ENCODE results near the gene PPT1. TPM values are rescaled to one million over a fixed set of nuclear protein-coding genes. Genes with fewer than 3 reads are reported as not detected.

Gene PPT1
- total and polyA plus RNA-seq, 2 of the 13 experiments (the other 11 are each of a cell fraction or from before 2014, with no cell fraction given): 129 TPM

DNA sequence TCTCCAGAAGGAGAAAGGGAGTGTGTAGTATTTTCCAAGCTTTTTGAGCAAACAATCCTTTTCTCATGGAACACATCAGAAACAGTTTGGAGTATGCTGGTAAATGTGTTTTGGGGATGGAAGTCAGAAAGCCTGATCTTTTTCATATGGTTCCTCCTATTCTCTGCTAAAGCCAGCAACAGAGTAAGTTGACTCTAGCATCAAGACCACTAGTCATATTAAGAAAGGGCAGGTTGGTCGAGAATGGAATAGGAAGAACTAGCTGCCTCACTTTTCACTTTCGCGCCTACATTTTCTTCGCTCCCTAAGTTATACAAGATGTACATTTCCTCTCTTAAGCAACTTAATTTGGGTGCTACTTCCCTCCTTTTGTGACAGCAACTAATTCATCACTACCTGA, 24.0 kb downstream of the PPT1 start:
- no peaks in the 10 kb centered on the region for H3K79me2 ChIP-seq (ENCODE audit: insufficient read depth, low read length)
- H3K9ac ChIP-seq (ENCODE audit: insufficient read depth, low read depth, low read length): no peak overlapping the region
- no peaks in the 10 kb centered on the region for H3K27me3 ChIP-seq (ENCODE audit: control insufficient read depth in 1 of 2, insufficient read depth in 2 of 2, low read length in 2 of 2)
- H3K27ac ChIP-seq (ENCODE audit: extremely low read length, insufficient read depth, low read length): no peak overlapping the region
- WGBS (ENCODE audit: low lambda C conversion rate): 94% methylated on average over 4 of the region's 4 CpGs
- H3K4me2 ChIP-seq (ENCODE audit: low read depth, low read length): no peak overlapping the region
- no peak overlapping the region for H2AFZ ChIP-seq (ENCODE audit: low read length)
- BruUV-seq (replicated peaks): TSS peak; percentile 71
- FAIRE-seq (no peak), DNase-seq (ENCODE audit: low spot score) (no peak), ATAC-seq (no peak)
- no peaks in the 10 kb centered on the region for H3K4me1 ChIP-seq (ENCODE audit: insufficient read depth, low read length)
- H3K4me3 ChIP-seq (replicated peaks in 1 of 3; ENCODE audit: insufficient read depth in 1 of 3, low read depth in 2 of 3, low read length in 3 of 3): no peak overlapping the region
- TF ChIP-seq, protein P1, sequence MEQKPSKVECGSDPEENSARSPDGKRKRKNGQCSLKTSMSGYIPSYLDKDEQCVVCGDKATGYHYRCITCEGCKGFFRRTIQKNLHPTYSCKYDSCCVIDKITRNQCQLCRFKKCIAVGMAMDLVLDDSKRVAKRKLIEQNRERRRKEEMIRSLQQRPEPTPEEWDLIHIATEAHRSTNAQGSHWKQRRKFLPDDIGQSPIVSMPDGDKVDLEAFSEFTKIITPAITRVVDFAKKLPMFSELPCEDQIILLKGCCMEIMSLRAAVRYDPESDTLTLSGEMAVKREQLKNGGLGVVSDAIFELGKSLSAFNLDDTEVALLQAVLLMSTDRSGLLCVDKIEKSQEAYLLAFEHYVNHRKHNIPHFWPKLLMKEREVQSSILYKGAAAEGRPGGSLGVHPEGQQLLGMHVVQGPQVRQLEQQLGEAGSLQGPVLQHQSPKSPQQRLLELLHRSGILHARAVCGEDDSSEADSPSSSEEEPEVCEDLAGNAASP (CRISPR knock-in tag; IDR thresholded peaks at IDR 0.05; ENCODE audit: borderline replicate concordance): no peak
- TF ChIP-seq ZNF10 (CRISPR knock-in tag; IDR thresholded peaks at IDR 0.05; ENCODE audit: borderline replicate concordance, low read depth) (no peak), FOXM1 (CRISPR knock-in tag; IDR thresholded peaks at IDR 0.05) (no peak), REL (CRISPR knock-in tag; conservative IDR thresholded peaks at IDR 0.05) (no peak), KDM5B (CRISPR knock-in tag; IDR thresholded peaks at IDR 0.05; ENCODE audit: borderline replicate concordance) (no peak), ZSCAN29 (CRISPR knock-in tag; conservative IDR thresholded peaks at IDR 0.05) (no peak)
- in situ Hi-C loops (cut with HindIII; ENCODE audit: extremely low pct_ligation_motif_present, low pct_unique_long_range_greater_than_20kb) (no loop called here), intact Hi-C loops (cut with micrococcal nuclease; ENCODE audit: unreplicated experiment) (no loop called here)
- peaks cover 24 to 81% of the 10 kb centered on the region in 2 experiments for H3K36me3 ChIP-seq (replicated peaks in 1 of 2; ENCODE audit: control insufficient read depth in 1 of 2, insufficient read depth in 2 of 2, low read length in 2 of 2)
- CTCF ChIA-PET (ENCODE audit: low intra/inter-chr PET ratio, low total read pairs): no interaction called here
- no peaks in the 10 kb centered on the region for H3K9me3 ChIP-seq (ENCODE audit: low read length)
- no peaks in the 10 kb centered on the region for H4K20me1 ChIP-seq (ENCODE audit: insufficient read depth, low read length)
- POLR2A ChIA-PET: no interaction called here

DNA sequence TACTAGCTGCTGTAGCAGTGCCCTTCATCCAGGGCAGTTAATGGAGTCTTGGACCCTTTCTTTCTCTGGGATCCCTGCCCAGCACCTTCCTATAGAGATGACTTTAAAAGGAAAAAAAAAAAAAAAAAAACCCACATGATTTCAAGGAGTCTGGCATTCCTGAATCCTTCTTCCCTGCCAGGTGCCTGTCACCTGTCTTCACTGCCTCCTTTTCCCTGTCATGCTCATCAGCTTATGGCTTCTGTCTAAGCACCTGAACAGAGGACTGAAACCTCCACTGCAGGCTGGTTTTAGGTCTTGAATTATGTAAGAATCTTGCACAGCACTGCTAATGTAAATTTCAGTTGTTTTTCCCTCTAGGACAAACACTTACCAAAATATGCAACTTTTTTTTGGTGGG, 24.9 kb downstream of the PPT1 start:
- CTCF ChIA-PET (ENCODE audit: low intra/inter-chr PET ratio, low total read pairs): no interaction called here
- FAIRE-seq: no peak
- no peak for TF ChIP-seq GATAD1 (CRISPR knock-in tag; IDR thresholded peaks at IDR 0.05)
- no peak for TF ChIP-seq ZNF83 (CRISPR knock-in tag; IDR thresholded peaks at IDR 0.05; ENCODE audit: borderline replicate concordance)
- TF ChIP-seq ZNF337 (CRISPR knock-in tag; IDR thresholded peaks at IDR 0.05; ENCODE audit: borderline replicate concordance, low read depth): no peak
- TF ChIP-seq GLI4 (CRISPR knock-in tag; IDR thresholded peaks at IDR 0.05; ENCODE audit: borderline replicate concordance): no peak
- TF ChIP-seq PRPF4 (IDR thresholded peaks at IDR 0.05; ENCODE audit: low read depth, low read length, poor library complexity, severe bottlenecking): no peak
- TF ChIP-seq FOXO1 (CRISPR knock-in tag; IDR thresholded peaks at IDR 0.05): no peak
- TF ChIP-seq, protein P2, sequence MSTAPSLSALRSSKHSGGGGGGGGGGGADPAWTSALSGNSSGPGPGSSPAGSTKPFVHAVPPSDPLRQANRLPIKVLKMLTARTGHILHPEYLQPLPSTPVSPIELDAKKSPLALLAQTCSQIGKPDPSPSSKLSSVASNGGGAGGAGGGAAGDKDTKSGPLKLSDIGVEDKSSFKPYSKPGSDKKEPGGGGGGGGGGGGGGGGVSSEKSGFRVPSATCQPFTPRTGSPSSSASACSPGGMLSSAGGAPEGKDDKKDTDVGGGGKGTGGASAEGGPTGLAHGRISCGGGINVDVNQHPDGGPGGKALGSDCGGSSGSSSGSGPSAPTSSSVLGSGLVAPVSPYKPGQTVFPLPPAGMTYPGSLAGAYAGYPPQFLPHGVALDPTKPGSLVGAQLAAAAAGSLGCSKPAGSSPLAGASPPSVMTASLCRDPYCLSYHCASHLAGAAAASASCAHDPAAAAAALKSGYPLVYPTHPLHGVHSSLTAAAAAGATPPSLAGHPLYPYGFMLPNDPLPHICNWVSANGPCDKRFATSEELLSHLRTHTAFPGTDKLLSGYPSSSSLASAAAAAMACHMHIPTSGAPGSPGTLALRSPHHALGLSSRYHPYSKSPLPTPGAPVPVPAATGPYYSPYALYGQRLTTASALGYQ (CRISPR knock-in tag; IDR thresholded peaks at IDR 0.05): no peak

More for the DNA sequence above, 24.9 kb downstream of the PPT1 start:
- in situ Hi-C loops (cut with HindIII; ENCODE audit: extremely low pct_ligation_motif_present, low pct_unique_long_range_greater_than_20kb): no loop called here
- H2AFZ ChIP-seq (ENCODE audit: low read length): no peak overlapping the region
- peaks cover 28 to 81% of the 10 kb centered on the region in 2 experiments for H3K36me3 ChIP-seq (replicated peaks in 1 of 2; ENCODE audit: control insufficient read depth in 1 of 2, insufficient read depth in 2 of 2, low read length in 2 of 2)
- no peaks in the 10 kb centered on the region for H4K20me1 ChIP-seq (ENCODE audit: insufficient read depth, low read length)
- POLR2A ChIA-PET: no interaction called here
- no peak for ATAC-seq
- no peaks in the 10 kb centered on the region for H3K9me3 ChIP-seq (ENCODE audit: low read length)
- TSS peak; percentile 49 for BruUV-seq (replicated peaks)
- no peaks in the 10 kb centered on the region for H3K4me1 ChIP-seq (ENCODE audit: insufficient read depth, low read length)
- H3K27me3 ChIP-seq (ENCODE audit: control insufficient read depth in 1 of 2, insufficient read depth in 2 of 2, low read length in 2 of 2): no peaks in the 10 kb centered on the region
- no peak overlapping the region for H3K4me2 ChIP-seq (ENCODE audit: low read depth, low read length)
- H3K79me2 ChIP-seq (ENCODE audit: insufficient read depth, low read length): no peaks in the 10 kb centered on the region
- no peak for DNase-seq (ENCODE audit: low spot score)
- H3K27ac ChIP-seq (ENCODE audit: extremely low read length, insufficient read depth, low read length): no peak overlapping the region
- intact Hi-C loops (cut with micrococcal nuclease; ENCODE audit: unreplicated experiment): no loop called here
- H3K9ac ChIP-seq (ENCODE audit: insufficient read depth, low read depth, low read length): no peak overlapping the region
- H3K4me3 ChIP-seq (replicated peaks in 1 of 3; ENCODE audit: insufficient read depth in 1 of 3, low read depth in 2 of 3, low read length in 3 of 3): no peak overlapping the region
